ENCODE data around the gene LIMA1. TPM values are rescaled to one million over a fixed set of nuclear protein-coding genes. Genes with fewer than 3 reads are reported as not detected.

LIMA1 gene
- total and polyA plus RNA-seq, 2 of the 4 experiments (the other 2 are of a cell fraction): 126 to 163 TPM

GRCh38 chr12:50252977-50253602 lies 30.2 kb downstream of the LIMA1 start:
- BruUV-seq (replicated peaks): no TSS peak
- Histone ChIP-seq H4K20me1 (ENCODE audit: insufficient read depth, low read length) (peaks cover 3% of the 10 kb centered on the region; the same call in 1 of the 2 replicates), H3K4ac (ENCODE audit: low read depth, low read length) (no peak overlapping the region), H3K9me1 (ENCODE audit: insufficient read depth, low read length) (peaks cover 3% of the 10 kb centered on the region), H3K4me3 (ENCODE audit: insufficient read depth, low read depth, low read length) (no peak overlapping the region), H3K27me3 (ENCODE audit: control insufficient read depth, insufficient read depth, low read length) (no peaks in the 10 kb centered on the region), H2AK9ac (replicated peaks; ENCODE audit: low read depth, low read length, poor library complexity) (no peak overlapping the region), H2AFZ (replicated peaks; ENCODE audit: low read length, poor library complexity) (no peak overlapping the region), H3K27ac (ENCODE audit: insufficient read depth, low read length) (no peak overlapping the region), H2AK5ac (ENCODE audit: low read depth, low read length) (no peak overlapping the region; the same call in 1 of the 2 replicates), H3K36me3 (ENCODE audit: control insufficient read depth, insufficient read depth, low read length) (no peaks in the 10 kb centered on the region), H3K4me1 (ENCODE audit: control insufficient read depth, insufficient read depth, low read length) (peaks cover 15% of the 10 kb centered on the region), H2BK5ac (ENCODE audit: low read depth, low read length, poor library complexity, severe bottlenecking) (no peak overlapping the region), H3K18ac (ENCODE audit: low read depth, low read length) (no peak overlapping the region), H4K5ac (ENCODE audit: low read depth, low read length) (no peak overlapping the region), H3K9ac (ENCODE audit: low read depth, low read length) (no peak overlapping the region), H3K9me3 (ENCODE audit: control insufficient read depth, insufficient read depth, low read length) (no peaks in the 10 kb centered on the region), H4K8ac (ENCODE audit: low read depth in 2 of 2, low read length in 2 of 2) (no peak overlapping the region), H2BK20ac (ENCODE audit: low read depth, low read length) (no peak overlapping the region), H3K23ac (ENCODE audit: low read depth, low read length) (no peak overlapping the region), H3K14ac (replicated peaks; ENCODE audit: low read depth, low read length) (no peak overlapping the region), H3K56ac (ENCODE audit: extremely low read depth, insufficient read depth, low read length) (no peak overlapping the region), H3K79me1 (ENCODE audit: low read depth in 1 of 2, low read length in 2 of 2) (peaks cover 7 to 12% of the 10 kb centered on the region in 2 experiments), H2BK15ac (ENCODE audit: low read depth, low read length) (no peak overlapping the region), H2BK120ac (ENCODE audit: low read depth, low read length) (no peak overlapping the region), H3K4me2 (ENCODE audit: low read depth, low read length) (no peak overlapping the region), H4K91ac (ENCODE audit: insufficient read depth, low read depth, low read length) (no peak overlapping the region)
- intact Hi-C loops (cut with micrococcal nuclease): no loop called here
- ChIA-PET POLR2A (ENCODE audit: unreplicated experiment) (no interaction called here), CTCF (no interaction called here)
- TF ChIP-seq BHLHE40 (IDR thresholded peaks at IDR 0.05; ENCODE audit: low read depth, low read length) (no peak), CTCF (conservative IDR thresholded peaks at IDR 0.05; ENCODE audit: low read depth, low read length) (no peak), SMC3 (IDR thresholded peaks at IDR 0.05; ENCODE audit: low read depth, low read length) (no peak), NFE2L2 (IDR thresholded peaks at IDR 0.05; ENCODE audit: low read depth, low read length) (no peak), RFX5 (IDR thresholded peaks at IDR 0.05; ENCODE audit: low read depth, low read length) (no peak), FOS (IDR thresholded peaks at IDR 0.05; ENCODE audit: low read depth, low read length) (no peak), MXI1 (IDR thresholded peaks at IDR 0.05; ENCODE audit: borderline replicate concordance, low read depth, low read length) (no peak), POLR2A (IDR thresholded peaks at IDR 0.05; ENCODE audit: low read depth, low read length) (no peak), RCOR1 (IDR thresholded peaks at IDR 0.05; ENCODE audit: insufficient replicate concordance, low read length) (no peak), CHD1 (IDR thresholded peaks at IDR 0.05; ENCODE audit: low read depth, low read length) (no peak), RAD21 (IDR thresholded peaks at IDR 0.05; ENCODE audit: low read length) (no peak), USF2 (IDR thresholded peaks at IDR 0.05; ENCODE audit: low read depth, low read length) (no peak), MAFK (IDR thresholded peaks at IDR 0.05; ENCODE audit: low read depth, low read length) (no peak)
- in situ Hi-C loops (cut with MboI; ENCODE audit: low sequenced_read_pairs): no loop called here
- dilution Hi-C loops (cut with HindIII; ENCODE audit: low sequenced_read_pairs, unreplicated experiment): no loop called here
- no peak for DNase-seq
- 100% methylated on average over 1 of the region's 6 CpGs for WGBS, 2 experiments (ENCODE audit: extremely low coverage in 2 of 2, insufficient read length in 1 of 2)
- no peak for ATAC-seq (ENCODE audit: low read depth)

All from IMR-90 (cell line).